ENCODE data around the gene SLC6A6. TPM values are rescaled to one million over a fixed set of nuclear protein-coding genes. Genes with fewer than 3 reads are reported as not detected.

The SLC6A6 gene
- total RNA-seq, 1 experiment from 2014 or later = 72.6 TPM

- no peak for TF ChIP-seq CTCF (conservative IDR thresholded peaks at IDR 0.05)
- Mint-ChIP-seq H3K4me3 (no peak overlapping the region), H3K27ac (peak overlapping the region in 1 of 3 experiments; percentile 49; a peak in 1 of 7 replicates), H3K36me3 (ENCODE audit: insufficient read depth in 1 of 3, low read depth in 3 of 3) (no peaks in the 10 kb centered on the region), H3K27me3 (ENCODE audit: low read depth) (peaks cover 6% of the 10 kb centered on the region; the same call in 1 of the 2 replicates), H3K9me3 (no peaks in the 10 kb centered on the region), H3K4me1 (peaks cover 66 to 68% of the 10 kb centered on the region in 2 experiments)
- Histone ChIP-seq H4K5ac (ENCODE audit: insufficient read length, low read depth, low read length) (no peak overlapping the region), H3K27me3 (ENCODE audit: insufficient read depth, low read length) (no peaks in the 10 kb centered on the region), H3K56ac (ENCODE audit: insufficient read length, low read depth, low read length) (no peak overlapping the region), H2BK5ac (ENCODE audit: insufficient read length, low read length) (no peak overlapping the region), H3K14ac (ENCODE audit: insufficient read depth, low read length) (no peak overlapping the region; the same call in 1 of the 2 replicates), H2AK5ac (ENCODE audit: insufficient read length, low read length) (no peak overlapping the region), H2AFZ (ENCODE audit: low read length) (no peak overlapping the region), H4K91ac (ENCODE audit: insufficient read length, low read depth, low read length) (no peak overlapping the region), H3K27ac (ENCODE audit: insufficient read length, low read depth, low read length) (no peak overlapping the region), H4K20me1 (ENCODE audit: control insufficient read depth, insufficient read depth, insufficient read length) (no peaks in the 10 kb centered on the region), H3K4me1 (ENCODE audit: insufficient read depth, low read length) (peaks cover 14% of the 10 kb centered on the region), H3K79me2 (ENCODE audit: insufficient read depth, low read length) (no peaks in the 10 kb centered on the region), H3K79me1 (ENCODE audit: insufficient read depth, low read depth, low read length, poor library complexity, severe bottlenecking) (no peaks in the 10 kb centered on the region), H2BK120ac (ENCODE audit: low read depth, low read length, poor library complexity, severe bottlenecking) (no peak overlapping the region), H3K4me2 (ENCODE audit: insufficient read depth, insufficient read length, low read length) (no peak overlapping the region), H3K9me3 (ENCODE audit: control insufficient read depth, low read depth, low read length) (no peaks in the 10 kb centered on the region), H3K4ac (ENCODE audit: low read depth, low read length) (no peak overlapping the region), H3T11ph (ENCODE audit: low read length) (no peak overlapping the region), H3K23ac (ENCODE audit: insufficient read length, low read depth, low read length) (no peak overlapping the region), H2BK15ac (ENCODE audit: low read depth, low read length) (no peak overlapping the region), H3K9ac (ENCODE audit: extremely low read depth, insufficient read length, low read length) (no peak overlapping the region), H3K18ac (ENCODE audit: insufficient read length, low read depth, low read length) (no peak overlapping the region), H2BK12ac (ENCODE audit: insufficient read length, low read depth, low read length) (no peak overlapping the region), H4K8ac (replicated peaks; ENCODE audit: insufficient read length, low read depth, low read length) (no peak overlapping the region), H2BK20ac (ENCODE audit: low read depth, low read length, poor library complexity, severe bottlenecking) (no peak overlapping the region), H3K23me2 (ENCODE audit: insufficient read length, low read depth, low read length, poor library complexity, severe bottlenecking) (no peaks in the 10 kb centered on the region)
- WGBS (ENCODE audit: extremely low coverage, insufficient read length, low lambda C conversion rate) = no CpG with 5 or more reads among the region's 10 CpGs
- DNase-seq = no peak
Observed at GRCh38 chr3:14536055-14536815, 133.8 kb downstream of the SLC6A6 start.

All from H9 (cell line).